ENCODE results near the gene CACNG7.
"Not testable (repeated sequence)": the region's sequence is repeated elsewhere in the genome, so short reads cannot be mapped to it uniquely, and the experiment has no call there.

The CACNG7 gene

DNA sequence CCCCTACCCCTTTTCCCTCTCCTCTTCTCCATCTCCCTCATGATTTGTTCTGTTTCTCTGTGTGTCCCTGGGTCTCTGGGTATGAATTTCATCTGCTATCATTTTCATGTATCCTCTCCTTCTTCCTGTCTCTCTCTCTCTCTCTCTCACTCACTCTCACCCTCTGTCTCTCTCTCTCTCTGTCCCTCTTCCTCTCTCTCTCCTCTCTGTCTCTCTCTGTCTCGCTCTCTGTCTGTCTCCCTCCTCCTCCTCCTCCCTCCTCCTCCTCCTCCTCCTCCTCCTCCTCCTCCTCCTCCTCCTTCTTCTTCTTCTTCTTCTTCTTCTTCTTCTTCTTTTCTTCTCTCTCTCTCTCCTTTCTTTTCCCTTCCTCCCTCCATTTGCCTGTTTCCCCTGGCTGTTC is 3.3 kb upstream of the CACNG7 start:
- DNase-seq (ENCODE audit: low read depth in 3 of 3): no peak

DNA sequence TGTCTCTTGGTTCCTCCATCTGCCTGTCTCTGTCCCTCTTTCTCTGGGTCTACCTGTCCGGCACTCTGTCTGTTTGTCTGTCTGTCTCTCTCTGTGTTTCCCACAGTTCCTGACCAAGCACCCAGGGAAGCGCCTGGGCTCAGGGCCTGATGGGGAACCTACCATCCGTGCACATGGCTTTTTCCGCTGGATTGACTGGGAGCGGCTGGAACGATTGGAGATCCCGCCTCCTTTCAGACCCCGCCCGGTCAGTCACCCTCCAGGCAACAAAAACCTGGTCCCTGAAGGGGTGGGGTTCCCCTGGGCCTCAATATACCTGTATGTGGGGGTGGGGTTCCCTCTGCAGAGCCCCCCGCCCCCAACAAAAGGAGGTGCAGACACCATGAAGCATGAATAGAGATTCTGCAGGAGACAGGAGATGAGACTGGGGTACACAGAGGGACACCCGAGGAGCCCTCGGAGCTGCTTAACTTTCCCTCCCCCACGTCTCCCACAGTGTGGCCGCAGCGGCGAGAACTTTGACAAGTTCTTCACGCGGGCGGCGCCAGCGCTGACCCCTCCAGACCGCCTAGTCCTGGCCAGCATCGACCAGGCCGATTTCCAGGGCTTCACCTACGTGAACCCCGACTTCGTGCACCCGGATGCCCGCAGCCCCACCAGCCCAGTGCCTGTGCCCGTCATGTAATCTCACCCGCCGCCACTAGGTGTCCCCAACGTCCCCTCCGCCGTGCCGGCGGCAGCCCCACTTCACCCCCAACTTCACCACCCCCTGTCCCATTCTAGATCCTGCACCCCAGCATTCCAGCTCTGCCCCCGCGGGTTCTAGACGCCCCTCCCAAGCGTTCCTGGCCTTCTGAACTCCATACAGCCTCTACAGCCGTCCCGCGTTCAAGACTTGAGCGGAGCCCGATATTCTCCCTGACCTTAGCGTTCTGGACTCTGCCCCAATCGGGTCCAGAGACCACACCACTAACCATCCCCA is 2.6 kb upstream of the CACNG7 start:
- DNase-seq (ENCODE audit: low read depth in 3 of 3): peak; percentile 41 to 65 (median 60)

DNA sequence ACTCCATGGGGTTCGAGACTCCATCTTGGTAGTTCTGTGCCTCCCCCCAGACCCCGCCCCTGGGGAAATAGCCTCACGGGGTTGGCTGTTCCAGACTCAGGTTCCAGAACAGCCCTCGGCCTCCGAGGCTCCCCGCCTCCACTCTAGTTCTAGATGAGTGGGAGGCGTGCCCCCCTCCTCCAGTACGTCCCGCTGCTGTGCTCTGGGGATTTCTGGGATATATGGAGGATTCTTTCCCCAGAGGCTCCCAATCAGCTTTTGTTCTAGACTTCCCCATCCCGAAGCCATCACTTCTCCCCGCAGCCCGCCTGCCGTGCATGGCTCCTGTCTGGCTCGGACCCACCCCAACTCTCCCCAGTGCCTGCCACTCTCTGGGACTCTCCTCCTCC is 1.9 kb upstream of the CACNG7 start:
- no peak for DNase-seq (ENCODE audit: low read depth in 3 of 3)

DNA sequence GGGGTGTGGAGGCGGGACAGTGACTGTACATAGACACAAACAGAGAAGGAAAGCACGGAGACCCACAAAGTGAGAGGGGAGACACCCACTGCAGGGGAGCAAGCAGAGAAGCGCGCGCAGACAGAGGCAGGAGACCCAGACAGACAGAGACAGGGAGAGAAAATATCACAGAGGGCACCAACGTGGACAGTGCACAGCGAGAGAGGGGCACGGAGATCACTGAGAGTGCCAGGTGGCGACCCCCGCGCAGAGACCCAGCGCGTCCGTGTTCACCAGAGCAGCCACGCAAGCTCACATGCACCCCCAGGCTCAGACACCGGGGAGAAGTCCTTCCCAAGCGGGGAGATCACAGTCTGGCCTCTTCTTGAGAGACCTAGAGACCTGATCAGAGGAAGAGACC is 1.4 kb upstream of the CACNG7 start:
- DNase-seq (ENCODE audit: low read depth in 3 of 3): no peak

DNA sequence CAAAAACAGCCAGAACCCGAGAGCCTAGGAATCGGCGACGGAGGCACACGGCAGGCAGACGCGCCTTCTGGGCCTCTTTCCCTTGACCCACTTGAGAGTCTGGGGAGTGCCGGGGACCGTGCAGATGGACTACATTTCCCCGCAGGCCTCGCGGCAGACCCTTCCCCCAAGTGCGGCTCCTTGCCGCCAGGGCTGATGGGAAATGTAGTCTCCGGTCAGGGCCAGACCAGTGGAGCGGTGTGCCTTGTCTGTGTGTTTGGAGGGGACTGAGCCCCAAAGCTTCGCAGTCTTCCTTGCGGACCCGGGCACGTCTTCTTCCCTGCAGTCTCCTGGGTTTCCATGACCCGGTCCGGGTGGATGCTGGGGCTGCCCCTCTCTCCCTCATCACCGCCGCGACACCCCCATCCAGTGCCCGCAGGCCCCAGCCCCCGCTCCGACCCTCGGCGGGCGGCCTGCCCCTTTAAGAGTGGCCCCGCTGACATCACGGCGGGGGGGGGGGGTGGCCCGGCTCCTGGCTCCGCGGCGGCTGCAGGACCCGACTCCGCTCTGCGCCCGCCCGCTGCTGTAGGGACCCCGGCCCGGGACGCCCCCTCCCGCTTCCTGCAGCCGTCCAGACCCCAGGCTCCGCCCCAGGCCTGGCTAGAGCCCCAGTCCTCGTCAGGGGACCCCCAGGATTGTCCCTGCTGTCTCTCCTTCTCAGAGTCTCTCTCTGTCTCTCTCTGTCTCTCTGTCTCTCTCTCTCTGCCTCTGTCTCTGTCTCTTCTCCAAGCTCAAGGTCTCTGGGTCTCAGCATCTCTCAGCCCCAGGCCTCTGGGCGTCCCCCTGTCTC is 758 bp upstream of the CACNG7 start:
- peak; percentile 28 to 47 (median 36) for DNase-seq (ENCODE audit: low read depth in 3 of 3)

DNA sequence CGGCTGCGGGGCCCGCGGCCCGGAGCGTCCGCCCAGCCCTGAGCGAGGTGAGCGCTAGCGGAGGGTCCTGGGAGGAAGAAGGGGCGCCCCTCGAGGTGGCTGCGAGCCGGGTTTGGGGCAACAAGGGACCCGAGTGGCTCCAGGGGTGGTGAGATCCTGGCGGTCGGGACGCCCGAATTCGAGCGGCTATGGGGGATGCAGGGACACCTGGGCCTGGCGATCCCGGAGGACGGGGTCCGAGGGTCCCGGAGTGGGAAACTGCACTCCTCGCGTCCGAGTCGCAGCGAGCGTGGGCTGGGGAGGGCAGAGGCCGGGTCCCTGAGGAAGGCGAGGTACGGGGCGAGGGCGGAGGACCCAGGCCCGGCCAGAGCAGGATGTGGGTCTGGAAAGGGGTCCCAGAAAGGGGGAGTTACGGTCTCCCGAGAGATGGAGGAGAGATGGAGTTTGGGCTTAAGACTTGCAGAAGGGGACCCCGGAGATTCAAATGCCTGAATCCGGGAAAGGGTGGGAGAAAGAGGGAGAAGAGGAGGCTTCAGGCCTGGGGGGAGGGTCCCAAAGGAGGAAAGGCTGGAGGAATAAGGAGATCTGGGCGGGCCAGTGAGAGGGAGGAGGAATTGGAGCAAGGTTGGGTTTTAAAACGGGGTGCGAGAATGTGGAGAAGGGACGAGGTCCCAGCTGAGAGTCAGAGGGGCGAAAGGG is 542 bp downstream of the CACNG7 start:
- no peak for DNase-seq (ENCODE audit: low read depth in 3 of 3)

DNA sequence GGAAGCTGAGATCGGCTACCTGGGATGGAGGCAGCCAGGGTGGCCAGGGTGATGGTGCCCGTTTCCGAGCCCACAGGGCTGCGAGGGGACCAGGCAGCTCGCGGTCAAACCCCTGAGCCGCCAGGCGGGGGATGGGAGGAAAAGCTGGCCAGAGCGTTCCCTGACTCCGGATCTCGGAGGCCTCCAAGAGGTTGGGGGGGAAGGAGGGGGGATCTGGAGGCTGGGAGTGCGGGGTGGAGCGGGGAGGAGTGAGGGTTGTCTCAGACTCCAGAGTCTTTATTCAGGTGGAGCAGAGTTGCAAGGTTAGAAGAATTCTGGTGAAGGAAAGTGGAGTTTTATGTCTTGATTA is 1.1 kb downstream of the CACNG7 start:
- DNase-seq (ENCODE audit: low read depth in 3 of 3): no peak

DNA sequence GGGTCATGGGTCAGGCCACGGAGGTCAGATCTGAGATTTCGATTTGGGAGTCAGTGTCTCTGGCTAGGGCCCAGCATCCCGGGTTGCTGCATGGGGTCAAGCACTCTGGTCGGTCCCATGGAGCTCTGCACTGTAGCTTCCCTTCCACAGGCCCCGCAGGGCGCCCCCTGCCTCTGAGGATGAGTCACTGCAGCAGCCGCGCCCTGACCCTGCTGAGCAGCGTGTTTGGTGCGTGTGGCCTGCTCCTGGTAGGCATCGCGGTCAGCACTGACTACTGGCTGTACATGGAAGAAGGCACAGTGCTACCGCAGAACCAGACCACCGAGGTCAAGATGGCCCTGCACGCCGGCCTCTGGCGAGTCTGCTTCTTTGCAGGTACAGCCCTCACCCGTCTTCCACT is 3.6 kb downstream of the CACNG7 start:
- DNase-seq (ENCODE audit: low read depth in 3 of 3): no peak

DNA sequence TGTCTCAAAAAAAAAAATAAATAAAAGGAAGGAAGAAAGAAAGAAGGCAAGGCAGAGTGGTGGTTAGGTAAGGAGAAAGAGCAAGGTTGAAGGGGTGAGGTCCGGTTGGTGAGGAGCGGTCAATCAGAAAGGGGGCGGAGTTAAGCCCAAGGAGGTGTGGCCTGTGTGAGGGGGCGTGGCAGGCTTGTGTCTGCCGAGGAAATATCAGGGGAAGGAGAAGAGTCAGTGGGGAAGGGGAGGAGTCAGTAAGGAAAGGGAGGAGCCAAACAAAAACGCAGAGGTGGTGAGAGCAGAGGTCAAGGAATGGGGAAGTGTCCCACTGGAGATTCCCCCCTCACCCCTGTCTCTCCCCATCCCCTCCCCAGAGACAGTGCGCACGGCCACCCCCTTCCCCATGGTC is 5.9 kb downstream of the CACNG7 start:
- DNase-seq (ENCODE audit: low read depth in 3 of 3): no peak

DNA sequence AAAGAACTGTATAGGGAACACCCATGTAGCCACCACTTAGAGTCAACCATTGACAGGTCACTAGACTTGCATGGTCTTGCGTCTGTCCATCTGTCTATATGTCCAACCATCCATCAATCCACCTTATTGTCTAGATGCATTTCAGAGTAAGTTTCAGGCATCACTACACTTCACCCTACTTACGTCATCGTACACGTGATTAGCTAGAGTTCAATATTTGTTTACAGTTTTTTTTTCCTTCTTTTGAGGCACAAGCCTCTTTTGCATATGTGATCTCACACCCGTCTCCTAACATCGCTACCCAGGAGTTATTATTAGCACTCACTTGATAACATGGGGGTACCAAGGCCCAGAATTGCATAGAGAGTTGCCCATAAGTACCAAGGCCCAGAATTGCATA is 6.9 kb downstream of the CACNG7 start:
- DNase-seq (ENCODE audit: low read depth in 3 of 3): no peak

DNA sequence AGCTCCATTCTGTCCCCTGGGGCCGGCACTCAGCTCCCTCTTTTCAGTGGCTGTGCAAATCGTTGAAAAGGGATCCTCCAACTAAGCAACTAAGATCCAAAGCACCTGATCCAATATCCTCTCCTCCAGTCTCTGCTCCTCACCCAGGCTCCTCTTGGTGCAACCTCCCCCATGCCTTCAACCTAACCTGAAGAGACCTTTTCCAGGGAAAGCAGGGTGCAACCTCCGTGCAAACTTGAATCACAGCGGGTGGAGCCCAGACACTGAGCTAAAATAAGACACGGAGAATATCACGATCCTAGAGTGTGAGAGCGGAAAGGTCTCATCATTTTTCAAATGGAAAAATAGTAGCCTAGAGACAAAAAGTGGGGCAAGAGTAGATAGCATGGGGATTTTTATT is 8.3 kb downstream of the CACNG7 start:
- no peak for DNase-seq (ENCODE audit: low read depth in 3 of 3)

DNA sequence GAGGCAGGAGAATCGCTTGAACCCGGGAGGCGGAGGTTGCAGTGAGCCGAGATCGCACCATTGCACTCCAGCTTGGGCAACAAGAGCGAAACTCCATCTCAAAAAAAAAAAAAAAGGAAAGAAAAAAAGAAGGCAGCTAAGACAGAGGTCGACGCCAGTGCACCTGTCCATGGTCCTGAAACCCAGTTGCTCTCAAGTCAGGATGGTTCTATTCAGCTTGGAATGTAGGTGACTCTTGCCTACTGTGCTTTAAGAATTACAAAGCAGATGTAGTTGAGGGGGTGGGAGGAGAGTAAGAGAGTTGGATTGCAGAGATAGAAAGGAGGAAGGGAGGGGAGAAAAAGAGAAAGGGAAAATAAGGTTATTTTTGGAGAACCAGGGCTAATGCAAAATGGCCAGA is 18.7 kb downstream of the CACNG7 start:
- no peak for DNase-seq (ENCODE audit: low read depth in 3 of 3)

DNA sequence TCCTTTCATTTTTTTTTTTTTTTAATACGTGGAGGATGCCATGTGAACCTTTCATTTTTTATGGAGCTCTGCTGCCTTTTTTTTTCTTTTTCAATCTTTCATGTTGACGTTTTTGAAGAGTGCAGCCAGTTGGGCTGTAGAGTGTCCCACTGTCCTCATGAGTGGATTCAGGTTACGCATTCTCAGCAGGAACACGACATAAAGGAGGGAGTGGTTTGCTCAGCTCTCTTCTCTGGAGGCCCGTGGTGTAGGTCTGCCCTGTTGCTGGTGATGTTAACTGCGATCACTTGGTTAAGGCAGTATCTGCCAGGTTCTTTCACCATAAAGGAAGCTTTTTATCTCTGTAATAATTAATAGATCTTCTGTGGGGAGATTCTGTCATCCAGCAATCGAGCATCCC is 27.0 kb downstream of the CACNG7 start:
- DNase-seq (ENCODE audit: low read depth in 3 of 3): no peak

DNA sequence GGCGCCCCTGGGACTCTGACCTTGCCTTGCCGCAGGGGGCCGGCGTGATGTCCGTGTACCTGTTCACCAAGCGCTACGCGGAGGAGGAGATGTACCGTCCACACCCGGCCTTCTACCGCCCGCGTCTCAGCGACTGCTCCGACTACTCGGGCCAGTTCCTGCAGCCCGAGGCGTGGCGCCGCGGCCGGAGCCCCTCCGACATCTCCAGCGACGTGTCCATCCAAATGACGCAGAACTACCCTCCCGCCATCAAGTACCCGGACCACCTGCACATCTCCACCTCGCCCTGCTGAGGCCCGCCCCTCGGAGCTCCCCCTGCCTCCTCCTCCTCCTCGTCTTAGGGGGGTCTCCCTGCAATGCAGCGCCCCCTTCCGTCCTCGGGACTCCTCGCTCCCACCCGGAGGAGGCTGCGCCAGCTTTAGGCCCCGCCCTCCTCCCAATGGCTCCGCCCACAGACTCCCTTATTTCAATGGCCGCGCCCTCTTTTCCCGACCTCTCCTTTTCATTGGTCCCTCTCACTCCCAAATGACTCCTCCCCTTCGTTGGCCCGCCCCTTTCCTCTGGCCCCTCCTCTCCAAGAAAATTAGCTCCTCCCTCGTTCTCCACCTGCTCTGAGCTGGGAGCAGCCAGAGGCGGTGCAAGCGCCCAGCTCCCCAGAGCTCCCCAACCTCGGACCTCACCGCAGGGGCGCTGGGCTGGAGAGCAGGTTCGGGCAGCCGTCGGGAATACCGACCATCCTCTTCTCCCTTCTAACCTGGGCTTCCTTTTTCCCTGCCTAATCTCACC is 33.1 kb downstream of the CACNG7 start:
- DNase-seq (ENCODE audit: low read depth in 3 of 3): no peak

DNA sequence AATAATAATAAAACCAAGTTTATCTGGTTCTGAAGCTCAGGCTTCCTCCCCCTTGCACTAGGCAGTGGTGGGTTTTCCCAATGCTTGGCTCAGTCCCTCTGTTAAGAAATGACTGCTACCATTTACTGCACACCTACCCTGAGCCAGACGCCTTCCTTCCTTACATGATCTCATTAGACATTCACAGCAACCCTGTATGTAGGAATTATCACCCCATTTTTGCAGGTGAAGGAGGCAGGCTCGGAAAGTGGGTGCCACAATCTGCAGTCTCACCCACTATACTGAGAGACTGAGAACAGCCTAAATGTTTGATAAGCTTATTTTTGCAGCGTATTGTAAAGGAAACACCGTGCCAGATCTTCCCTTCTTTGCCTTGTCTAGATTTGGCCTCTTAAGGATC is 35.3 kb downstream of the CACNG7 start:
- DNase-seq (ENCODE audit: low read depth in 3 of 3): no peak

DNA sequence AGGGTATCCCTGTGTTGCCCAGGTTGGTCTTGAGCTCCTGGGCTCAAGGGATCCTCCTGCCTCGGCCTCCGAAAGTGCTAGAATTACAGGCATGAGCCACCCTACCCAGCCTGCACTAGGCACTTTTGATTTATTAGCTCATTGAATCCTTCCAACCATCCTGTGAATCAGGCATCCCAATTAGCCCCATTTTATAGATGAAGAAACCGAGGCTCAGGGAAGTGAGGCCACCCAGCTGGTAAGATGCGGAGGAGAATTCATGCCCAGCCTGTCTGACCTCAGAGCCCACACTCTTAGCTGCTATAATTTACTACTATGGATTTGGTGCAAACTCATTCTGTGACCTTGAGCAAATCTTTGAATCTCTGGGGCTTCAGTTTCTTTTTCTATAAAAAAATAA is 35.9 kb downstream of the CACNG7 start:
- no peak for DNase-seq (ENCODE audit: low read depth in 3 of 3)

DNA sequence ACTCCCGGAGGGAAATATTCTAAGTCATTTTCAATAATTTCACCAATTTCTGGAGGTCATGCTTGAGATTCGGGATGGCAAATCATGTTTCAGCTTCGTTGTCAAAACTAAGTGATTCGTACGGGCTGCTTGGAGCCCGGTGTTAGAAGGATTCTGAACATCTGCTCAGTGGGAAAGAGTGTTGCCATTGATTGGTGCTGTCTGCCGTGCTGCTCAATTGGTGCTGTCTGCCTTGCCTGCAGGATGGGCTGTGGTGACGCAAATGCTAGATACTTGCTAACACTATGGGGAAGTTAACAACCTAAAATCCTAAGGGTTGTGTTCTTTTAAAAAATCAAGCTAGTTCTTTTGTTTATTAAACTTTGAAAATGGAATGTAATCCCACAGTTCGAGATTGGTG is 36.4 kb downstream of the CACNG7 start:
- DNase-seq (ENCODE audit: low read depth in 3 of 3): no peak

DNA sequence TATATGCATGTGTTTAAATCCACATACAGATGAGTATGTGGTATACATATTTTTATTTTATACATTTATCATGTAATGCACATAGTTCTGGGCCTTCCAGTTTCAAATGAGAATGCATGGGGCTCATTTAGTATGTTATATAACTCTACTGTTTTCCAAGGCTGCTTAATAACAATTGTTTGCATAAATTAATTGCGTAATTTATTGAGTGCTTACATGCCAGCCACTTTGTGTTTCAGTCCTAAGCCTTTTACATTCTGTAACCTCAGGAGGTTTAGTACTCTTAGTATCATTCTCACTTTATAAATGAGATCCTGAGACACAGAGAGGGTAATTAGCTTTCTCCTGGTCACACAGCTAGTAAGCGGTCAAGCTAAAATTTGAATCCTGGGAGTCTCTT is 36.9 kb downstream of the CACNG7 start:
- DNase-seq (ENCODE audit: low read depth in 3 of 3): no peak

DNA sequence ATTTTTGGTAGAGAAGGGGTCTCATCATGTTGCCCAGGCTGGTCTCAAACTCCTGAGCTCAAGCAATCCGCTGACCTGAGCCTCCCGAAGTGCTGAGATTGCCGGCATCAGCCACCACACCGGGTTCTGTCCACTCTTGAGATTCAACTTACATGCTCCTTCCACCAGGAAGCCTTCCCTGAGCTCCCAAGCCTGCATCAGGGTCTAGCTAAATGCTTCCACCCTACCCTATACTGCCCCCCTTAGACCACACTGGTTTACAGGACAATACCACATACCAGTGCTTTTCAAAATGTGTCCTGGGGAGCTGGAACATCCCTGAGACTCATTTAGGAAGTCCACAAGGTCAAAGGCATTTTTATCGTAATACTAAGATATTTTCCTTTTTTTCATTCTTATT is 38.5 kb downstream of the CACNG7 start:
- no peak for DNase-seq (ENCODE audit: low read depth in 3 of 3)

DNA sequence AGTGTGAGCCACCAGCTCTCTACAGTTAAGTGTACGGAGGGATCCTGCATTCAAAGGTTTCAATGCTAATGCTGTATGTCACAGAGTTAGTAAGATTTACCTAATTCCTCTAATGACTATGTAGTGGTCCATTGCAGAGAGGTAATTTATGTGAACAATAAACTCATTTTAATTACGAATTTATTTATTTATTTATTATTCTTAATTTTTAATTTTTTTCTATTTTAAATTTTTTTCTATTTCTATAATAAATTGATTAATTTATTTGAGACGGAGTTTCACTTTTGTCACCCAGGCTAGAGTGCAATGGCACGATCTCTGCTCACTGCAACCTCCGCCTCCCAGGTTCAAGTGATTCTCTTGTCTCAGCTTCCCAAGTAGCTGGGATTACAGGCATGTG is 39.5 kb downstream of the CACNG7 start:
- DNase-seq (ENCODE audit: low read depth in 3 of 3): not testable (repeated sequence)

DNA sequence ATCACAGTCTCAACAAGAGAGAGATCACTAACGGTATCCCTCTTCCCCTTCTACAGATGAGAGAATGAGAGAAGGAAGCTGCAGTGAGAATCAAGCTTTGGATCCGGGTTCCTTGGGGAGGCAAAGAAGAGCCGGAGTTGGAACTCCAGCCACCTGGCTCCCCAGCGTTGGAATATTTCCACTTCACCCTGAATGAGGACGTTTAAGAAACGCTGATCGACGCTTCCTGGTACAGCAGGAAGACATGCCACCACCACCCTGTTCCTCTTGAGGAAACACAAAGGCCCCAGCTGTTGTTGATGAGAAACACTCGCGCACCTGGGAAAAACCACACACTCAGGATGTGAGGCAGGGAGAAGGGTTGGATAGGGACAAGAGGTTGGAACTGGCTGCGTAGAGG is 42.4 kb downstream of the CACNG7 start:
- DNase-seq (ENCODE audit: low read depth in 3 of 3): no peak

DNA sequence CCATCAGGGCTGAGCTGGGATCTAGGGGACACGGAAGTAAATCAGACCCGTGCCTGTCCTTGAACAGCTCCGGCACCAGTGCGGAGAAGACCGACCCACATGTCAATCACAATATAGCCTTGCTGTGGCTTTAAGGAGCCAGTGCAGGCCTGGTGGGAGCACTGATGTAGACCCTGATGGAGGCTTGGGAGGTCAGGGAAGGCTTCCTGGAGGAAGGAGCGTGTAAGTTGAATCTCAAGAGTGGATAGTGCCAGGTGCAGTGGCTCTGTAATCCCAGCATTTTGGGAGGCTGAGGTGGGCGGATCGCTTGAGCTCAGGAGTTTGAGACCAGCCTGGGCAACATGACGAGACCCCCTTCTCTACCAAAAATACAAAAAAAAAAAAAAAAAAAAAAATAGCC is 42.9 kb downstream of the CACNG7 start:
- DNase-seq (ENCODE audit: low read depth in 3 of 3): no peak

Data from stimulated activated CD4-positive, alpha-beta T cell treated with anti-CD3 and anti-CD28 coated beads, TNF-alpha, amount 100 ng/mL, for 48 hours (primary cell).